GM12874 (cell line): ENCODE results near the gene AKAP6.

Experiments used
- TF ChIP-seq, protein P1 (sequence below): IDR thresholded peaks from 2 replicates; pipeline ENCODE4 v1.5.1; 2011; ENCODE audit warnings: low read depth, mild to moderate bottlenecking, control low read depth, low read length, moderate library complexity; ENCODE audit not compliant: insufficient read depth

AKAP6 gene

DNA sequence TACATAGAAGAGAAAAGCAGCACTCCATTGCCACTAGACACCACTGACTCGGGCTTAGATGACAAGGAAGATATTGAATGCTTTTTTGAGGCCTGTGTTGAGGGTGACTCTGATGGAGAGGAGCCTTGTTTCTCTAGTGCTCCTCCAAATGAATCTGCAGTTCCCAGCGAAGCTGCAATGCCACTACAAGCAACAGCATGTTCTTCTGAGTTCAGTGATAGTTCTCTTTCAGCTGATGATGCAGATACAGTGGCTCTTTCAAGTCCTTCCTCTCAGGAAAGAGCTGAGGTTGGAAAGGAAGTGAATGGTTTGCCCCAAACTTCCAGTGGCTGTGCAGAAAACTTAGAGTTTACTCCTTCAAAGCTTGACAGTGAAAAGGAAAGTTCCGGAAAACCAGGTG lies 495.1 kb downstream of the AKAP6 start:
- TF ChIP-seq, protein P1, sequence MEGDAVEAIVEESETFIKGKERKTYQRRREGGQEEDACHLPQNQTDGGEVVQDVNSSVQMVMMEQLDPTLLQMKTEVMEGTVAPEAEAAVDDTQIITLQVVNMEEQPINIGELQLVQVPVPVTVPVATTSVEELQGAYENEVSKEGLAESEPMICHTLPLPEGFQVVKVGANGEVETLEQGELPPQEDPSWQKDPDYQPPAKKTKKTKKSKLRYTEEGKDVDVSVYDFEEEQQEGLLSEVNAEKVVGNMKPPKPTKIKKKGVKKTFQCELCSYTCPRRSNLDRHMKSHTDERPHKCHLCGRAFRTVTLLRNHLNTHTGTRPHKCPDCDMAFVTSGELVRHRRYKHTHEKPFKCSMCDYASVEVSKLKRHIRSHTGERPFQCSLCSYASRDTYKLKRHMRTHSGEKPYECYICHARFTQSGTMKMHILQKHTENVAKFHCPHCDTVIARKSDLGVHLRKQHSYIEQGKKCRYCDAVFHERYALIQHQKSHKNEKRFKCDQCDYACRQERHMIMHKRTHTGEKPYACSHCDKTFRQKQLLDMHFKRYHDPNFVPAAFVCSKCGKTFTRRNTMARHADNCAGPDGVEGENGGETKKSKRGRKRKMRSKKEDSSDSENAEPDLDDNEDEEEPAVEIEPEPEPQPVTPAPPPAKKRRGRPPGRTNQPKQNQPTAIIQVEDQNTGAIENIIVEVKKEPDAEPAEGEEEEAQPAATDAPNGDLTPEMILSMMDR: no peak

DNA sequence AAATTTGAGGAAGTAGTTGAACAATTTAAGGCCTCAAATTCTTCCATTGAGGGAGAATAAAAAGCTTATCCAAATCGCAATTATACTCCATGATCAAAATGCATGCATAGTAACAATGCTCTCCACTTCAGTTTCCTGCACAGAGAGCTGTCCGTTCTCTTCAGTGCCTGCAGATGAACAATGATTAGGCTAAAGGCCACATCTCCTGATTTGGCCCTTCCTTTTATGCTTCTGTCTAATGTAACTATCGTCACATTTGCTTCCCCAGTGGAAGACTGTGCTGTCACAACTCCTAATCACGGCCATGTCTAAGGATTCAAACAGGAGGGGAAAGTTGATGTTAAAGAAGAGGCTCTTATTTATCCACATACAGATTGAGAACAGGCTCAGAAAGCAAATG lies 496.0 kb downstream of the AKAP6 start:
- TF ChIP-seq, protein P1: no peak

DNA sequence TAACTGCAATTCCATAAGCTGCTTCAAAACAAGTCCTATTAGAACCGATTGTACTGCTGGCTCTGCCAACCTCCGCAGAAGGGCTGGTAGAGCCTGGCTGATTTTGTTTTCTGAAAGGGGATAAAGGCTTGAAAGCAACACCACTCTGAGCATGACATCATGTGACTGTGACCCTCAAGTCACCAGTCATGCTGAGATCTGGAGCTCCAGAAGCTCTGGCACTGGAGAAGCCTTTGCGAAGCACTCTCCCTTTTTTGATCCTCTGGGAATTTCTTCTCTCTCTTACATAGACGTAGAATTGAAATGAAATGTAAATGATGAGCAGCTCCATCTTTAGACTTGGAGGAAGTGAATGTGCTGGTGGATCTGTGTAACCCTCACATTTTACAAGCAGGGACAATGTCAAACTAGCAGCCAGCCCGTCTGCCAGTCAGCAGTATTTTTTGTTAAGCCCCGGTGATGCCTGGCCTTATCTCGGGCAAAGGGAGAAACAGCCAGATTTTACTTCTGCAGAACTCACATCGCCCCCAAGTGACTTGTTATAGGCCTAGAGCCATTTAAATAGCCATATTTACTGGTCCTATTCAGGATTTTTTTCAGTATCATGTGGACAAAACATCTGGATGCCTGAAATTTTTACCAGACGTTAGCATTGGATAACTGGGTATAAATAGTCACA lies 497.4 kb downstream of the AKAP6 start:
- TF ChIP-seq, protein P1: no peak

DNA sequence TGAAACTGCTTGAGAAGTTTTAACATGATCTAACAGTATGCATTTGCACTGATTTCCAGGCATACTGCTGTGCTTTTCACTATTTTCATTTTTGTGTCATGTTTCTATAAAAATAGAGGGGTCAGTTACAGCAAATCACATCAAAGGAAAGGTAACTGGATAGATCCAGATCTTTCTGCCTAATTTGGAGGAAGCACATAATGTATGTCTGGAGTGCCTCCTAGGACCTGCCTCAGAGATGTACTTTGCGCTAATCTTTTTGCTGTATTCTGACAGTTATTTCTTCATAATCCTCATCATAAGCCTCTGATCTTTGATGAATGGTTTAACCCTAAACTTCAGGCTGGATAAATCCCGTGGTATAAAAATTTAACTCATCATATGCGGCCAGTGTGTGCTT lies 498.4 kb downstream of the AKAP6 start:
- TF ChIP-seq, protein P1: no peak

DNA sequence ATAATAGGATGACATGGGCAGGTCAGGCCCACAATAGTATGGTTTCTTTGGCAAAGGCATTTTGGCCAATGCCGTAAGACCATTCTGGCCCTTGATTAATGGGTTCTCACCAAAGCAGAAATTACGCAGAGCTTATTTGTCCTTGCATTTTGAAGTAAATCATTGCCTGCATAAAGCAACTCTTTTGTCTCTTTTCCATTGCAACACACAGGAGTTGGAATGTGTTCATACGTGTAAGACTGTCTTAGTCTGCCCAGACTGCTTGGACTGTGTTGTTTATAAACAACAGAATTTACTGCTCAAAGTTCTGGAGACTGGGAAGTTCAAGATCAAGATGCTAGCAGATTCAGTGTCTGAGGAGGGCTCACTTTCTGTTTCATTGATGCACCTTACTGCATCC lies 506.8 kb downstream of the AKAP6 start:
- TF ChIP-seq, protein P1: no peak

DNA sequence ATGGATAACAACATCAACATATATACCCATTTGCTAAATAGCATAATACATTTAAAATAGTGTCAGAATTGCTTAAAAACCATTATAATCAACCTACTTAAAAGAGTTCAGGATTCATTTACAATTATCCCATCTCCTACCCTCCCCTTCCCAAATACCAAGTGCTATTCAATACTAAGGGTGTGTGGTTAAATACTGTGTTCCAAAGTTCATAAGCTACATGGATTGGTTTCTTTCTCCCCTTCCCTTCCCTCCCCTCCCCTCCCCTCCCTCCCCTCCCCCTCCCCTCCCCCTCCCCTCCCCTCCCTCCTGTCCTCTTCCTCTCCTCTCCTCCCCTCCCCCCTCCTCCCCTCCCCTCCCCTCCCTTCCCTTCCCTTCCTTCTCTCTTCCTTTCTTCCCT lies 512.6 kb downstream of the AKAP6 start:
- TF ChIP-seq, protein P1: no peak

DNA sequence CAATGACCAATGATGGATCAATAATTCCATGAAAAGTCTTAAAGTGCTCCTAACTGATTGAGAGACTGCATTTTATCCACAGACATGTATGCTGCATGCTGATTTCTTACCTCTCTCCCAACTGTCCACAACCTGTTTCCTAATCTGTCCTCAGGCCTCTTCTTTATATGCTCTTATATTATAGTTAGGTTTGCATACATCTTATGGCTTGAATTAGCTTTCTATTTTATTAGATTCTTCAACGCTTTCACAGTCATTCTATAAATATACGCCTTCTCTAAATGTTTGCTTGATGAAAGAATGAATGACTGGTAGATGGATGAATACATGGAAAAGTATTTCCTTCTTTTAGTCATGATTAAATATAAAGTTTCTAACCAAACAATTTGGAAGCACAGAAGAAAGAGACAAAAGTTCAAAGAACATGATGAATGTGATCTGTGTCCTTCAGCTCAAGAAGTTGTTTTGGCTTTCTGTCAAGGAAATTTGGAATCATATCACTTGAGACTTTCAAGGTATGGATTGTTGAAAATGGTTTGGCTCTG lies 517.8 kb downstream of the AKAP6 start:
- TF ChIP-seq, protein P1: no peak
